Femur (tissue), 1 donor: ENCODE results near the gene CYTH3.
A peak's percentile ranks its signal among the peaks of the same experiment; 100 is the strongest.

ENCODE experiments used
- DNase-seq: peaks from one replicate; pipeline ENCODE4 v3.0.0-alpha.2; 2017

CYTH3 gene

GRCh38 chr7:6182993-6183392, 89.4 kb downstream of the CYTH3 start:
- no peak for DNase-seq

GRCh38 chr7:6181136-6181535, 91.3 kb downstream of the CYTH3 start:
- DNase-seq: no peak

GRCh38 chr7:6180344-6180725, 92.1 kb downstream of the CYTH3 start:
- DNase-seq: no peak

GRCh38 chr7:6179620-6180343, 92.6 kb downstream of the CYTH3 start:
- DNase-seq: no peak

GRCh38 chr7:6178298-6179029, 94.0 kb downstream of the CYTH3 start:
- no peak for DNase-seq

- DNase-seq: no peak
Measured at GRCh38 chr7:6175645-6176044, 96.8 kb downstream of the CYTH3 start.

- DNase-seq: no peak
Measured at GRCh38 chr7:6172910-6173295, 99.5 kb downstream of the CYTH3 start.

- no peak for DNase-seq
Measured at GRCh38 chr7:6172224-6172909, 100.1 kb downstream of the CYTH3 start.

- peak; percentile 55 for DNase-seq
Measured at GRCh38 chr7:6171532-6172223, 100.7 kb downstream of the CYTH3 start.

GRCh38 chr7:6170571-6171531, 101.6 kb downstream of the CYTH3 start:
- no peak for DNase-seq

GRCh38 chr7:6169805-6170520, 102.5 kb downstream of the CYTH3 start:
- no peak for DNase-seq

GRCh38 chr7:6168477-6168868, 104.0 kb downstream of the CYTH3 start:
- DNase-seq: no peak

GRCh38 chr7:6167587-6168476, 104.6 kb downstream of the CYTH3 start:
- DNase-seq: no peak

GRCh38 chr7:6167004-6167551, 105.3 kb downstream of the CYTH3 start:
- DNase-seq: no peak

- no peak for DNase-seq
Measured at GRCh38 chr7:6166443-6166891, 106.0 kb downstream of the CYTH3 start.

GRCh38 chr7:6165521-6166320, 106.7 kb downstream of the CYTH3 start:
- no peak for DNase-seq

- DNase-seq: no peak
Measured at GRCh38 chr7:6165075-6165474, 107.3 kb downstream of the CYTH3 start.

GRCh38 chr7:6164491-6164890, 107.9 kb downstream of the CYTH3 start:
- no peak for DNase-seq

GRCh38 chr7:6164010-6164409, 108.4 kb downstream of the CYTH3 start:
- no peak for DNase-seq
